ENCODE results near the gene VMAC.
A peak's percentile ranks its signal among the peaks of the same experiment; 100 is the strongest.
"Not testable (repeated sequence)": the region's sequence is repeated elsewhere in the genome, so short reads cannot be mapped to it uniquely, and the experiment has no call there.

Gene VMAC

DNA sequence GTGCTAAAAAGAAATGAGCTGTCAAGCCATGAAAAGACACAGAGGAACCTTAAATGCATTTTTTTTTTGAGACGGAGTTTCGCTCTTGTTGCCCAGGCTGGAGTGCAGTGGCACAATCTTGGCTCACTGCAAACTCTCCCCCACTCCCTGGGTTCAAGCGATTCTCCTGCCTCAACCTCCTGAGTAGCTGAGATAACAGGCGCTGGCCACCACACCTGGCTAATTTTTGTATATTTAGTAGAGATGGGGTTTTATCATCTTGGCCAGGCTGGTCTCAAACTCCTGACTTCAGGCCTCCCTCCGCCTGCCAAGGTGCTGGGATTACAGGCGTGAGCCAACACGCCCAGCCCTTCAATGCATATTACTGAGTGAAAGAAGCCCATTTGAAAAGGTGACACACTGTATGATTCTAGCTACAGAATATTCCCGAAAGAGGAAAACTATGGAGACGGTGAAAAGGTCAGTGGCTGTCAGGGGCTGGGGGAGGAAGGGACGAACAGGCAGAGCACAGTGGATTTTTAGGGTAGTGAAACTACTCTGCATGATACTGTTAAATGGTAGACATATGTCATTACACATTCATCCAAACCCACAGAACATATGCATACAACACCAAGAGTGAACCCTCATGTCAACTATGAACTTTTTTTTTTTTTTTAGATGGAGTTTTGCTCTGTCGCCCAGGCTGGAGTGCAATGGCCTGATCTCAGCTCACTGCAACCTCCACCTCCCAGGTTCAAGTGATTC lies 20.4 kb upstream of the VMAC start:
- DNase-seq (ENCODE audit: low read depth), result not testable (repeated sequence)

DNA sequence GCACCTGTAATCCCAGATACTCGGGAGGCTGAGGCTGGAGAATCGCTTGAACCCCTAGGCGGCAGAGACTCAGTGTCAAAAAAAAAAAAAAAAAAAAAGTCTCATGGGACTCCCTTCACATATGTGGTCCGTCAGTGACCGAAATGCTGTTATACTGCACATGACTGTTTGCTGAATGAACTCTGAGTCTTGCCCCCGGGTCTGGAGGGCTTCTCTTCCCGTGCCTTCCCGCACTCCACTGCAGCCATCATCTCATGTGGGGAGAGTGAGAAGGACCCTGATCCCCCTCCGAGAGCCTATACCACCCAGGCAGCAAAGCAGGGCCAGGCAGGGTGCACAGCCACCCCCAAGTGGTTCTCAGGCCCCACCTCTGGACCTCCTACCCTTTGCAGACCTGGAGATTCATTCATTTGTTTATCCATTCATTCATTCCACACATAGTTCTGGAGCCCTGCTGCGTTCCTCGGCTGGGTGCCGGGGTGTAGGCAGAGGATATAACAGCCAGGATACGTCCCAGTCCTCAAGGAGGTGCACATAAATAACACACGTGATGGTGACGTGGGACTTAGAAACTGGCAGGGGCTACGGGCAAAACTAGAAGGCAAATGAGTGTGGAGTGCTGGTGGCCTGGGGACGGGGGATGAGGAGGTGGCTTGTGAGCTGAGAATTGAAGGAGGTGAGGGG lies 15.2 kb upstream of the VMAC start:
- DNase-seq (ENCODE audit: low read depth), result no peak

GRCh38 chr19:5890099-5890498 lies 14.6 kb upstream of the VMAC start:
- DNase-seq (ENCODE audit: low read depth), result no peak

- DNase-seq (ENCODE audit: low read depth), result no peak
Observed at GRCh38 chr19:5891572-5891937, 13.1 kb upstream of the VMAC start.

DNA sequence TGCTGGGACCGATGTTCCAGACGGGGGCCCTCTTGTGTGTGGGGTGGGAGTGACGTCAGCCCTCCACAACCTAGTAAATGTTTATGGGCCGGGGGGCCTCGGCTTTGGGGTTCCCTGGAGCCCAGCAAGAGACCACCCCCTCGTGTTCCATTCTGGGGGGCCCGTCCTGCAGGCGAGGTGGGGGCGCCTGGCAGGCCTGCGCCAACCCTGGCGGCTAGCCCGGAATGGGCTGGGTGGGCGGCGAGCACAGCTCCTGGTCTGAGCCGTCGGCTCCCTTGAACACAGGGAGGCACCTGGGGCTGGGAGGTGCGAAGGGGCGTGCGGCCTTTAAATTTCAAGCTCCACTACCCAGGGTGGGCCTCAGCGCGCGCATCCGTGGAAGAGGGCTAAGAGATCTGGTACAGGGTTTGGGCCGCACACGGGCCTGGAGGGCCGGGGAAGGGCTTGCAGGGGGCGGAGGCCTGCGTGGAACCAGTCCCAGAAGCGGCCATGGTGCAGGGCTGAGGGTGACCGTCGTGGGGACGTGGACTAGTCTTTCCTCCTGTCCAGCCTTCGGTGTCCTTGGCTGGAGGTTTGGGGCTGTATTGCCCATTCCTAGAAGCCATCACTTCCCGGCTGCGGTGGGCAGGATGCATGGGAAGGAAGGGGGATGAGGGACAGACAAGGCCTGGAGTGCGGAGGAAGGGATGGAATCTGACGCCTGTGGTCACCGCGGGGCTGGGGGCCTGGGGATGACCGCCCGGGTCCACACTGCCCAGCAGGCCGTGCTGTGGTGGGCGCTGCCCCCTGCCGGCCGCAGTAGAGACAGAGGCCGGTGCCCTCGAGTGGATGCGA lies 12.5 kb upstream of the VMAC start:
- DNase-seq (ENCODE audit: low read depth), result no peak

DNA sequence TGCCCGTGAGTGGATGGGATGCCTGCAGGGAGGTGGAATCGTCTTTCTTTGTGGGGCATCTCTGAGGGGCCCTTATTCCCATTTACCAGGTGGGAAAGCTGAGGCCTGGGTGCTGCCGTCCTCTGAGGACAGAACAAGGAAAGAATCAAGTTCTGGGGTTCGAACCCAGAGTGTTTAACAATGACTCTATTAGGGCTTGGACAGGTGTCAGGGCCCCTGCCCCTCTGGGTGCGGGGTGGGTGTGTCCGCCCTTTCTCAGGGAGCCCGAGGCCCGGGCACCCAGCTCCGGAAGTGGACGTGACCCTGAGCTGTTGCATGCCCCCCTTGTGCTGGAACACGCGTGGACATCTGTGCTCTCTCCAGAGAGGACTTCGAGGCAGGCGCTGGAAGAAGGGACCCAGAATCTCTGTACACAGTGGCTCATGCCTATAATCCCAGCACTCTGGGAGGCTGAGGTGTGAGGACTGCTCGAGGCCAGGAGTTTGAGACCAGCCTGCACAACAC lies 11.8 kb upstream of the VMAC start:
- DNase-seq (ENCODE audit: low read depth), result no peak

GRCh38 chr19:5893296-5893903 lies 11.3 kb upstream of the VMAC start:
- no peak for DNase-seq (ENCODE audit: low read depth)

DNA sequence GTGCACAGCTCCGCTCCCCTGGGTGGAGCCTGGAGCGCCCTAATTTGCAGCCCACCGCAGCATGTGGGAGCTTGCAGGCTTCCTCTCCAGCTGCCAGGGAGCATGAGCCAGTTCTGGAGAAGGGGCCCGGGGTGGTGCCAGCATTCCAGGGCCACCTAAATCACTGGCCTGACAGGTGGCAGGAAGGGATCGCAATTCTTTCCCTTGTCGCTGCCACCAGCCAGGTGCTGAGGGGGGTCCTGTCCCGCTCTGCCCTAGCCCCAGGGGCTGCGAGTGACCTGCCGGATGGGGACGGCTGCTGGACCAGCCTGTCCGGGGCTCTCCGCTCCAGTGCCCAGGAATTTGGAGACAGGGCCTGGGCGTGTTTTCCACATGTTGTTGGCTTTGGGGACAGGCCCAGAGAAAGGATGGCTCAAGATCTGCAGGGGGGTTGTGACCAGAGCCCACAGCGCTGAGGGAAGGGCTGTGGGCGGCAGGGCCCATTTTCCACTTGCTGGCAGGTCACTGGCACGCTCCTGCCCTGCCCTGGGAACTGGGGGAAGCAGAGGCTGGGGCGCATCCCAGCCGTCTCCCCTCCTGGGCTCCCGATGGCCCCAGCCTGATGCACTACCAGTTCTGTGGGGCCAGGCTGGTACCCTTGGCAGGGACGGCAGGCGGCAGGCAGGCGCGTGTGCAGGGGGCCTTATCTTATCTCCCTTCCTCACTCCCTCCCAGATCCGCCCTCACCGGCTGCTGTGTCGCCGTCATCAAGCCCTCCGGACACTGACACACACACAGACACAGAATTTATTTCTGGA lies 10.6 kb upstream of the VMAC start:
- no peak for DNase-seq (ENCODE audit: low read depth)

DNA sequence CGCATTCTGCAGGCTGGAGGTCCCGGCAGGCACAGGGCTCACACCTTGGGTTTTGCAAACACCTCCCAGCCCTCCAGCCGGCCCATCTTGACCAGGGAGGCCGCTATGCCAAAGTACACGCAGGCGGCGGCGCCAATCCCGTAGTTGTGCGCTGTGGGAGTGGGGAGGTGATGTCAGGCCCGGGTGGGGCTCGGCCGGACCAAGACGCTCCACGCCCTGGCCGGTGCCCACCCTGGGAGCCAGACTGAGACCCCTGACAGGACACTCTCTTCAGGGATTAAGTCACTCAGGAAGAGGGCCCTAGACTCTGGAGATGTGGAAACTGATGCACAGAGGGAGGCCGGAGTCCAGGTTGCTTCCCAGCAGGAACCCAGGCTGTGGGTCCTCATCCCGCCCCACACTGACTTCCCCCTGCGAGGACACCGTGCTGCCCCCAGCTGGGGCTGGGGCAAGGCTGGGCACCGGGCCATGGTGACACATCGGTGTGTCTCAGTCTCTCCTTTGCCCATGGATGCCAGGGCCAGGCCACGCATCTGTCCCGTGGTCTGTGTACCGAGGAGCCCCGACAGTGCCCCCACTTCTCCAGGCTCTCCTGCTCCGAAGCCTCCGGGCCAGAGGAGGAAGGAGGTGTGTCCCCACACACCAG lies 9.8 kb upstream of the VMAC start:
- DNase-seq (ENCODE audit: low read depth), result no peak

- no peak for DNase-seq (ENCODE audit: low read depth)
Observed at GRCh38 chr19:5895409-5895808, 9.3 kb upstream of the VMAC start.

DNA sequence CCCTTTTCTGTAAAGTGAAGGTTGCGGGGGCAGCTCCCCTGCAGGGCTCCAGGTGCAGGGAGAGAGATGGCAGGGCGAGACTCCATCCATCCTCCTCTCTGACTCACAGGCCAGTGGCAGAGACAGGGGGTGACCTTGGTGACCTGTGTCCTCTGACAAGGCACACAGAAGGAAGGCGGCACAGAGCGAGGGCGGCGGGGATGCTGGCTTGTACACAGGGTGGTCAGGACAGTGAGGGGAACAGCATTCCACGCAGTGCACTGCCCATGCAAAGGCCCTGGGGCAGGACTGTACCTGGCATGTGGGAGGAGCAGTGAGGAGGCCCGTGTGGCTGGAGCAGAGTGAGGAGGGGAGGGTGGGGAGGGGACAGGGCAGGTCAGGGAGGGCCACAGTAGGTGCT lies 8.8 kb upstream of the VMAC start:
- DNase-seq (ENCODE audit: low read depth), result no peak

GRCh38 chr19:5896365-5897076 lies 8.2 kb upstream of the VMAC start:
- no peak for DNase-seq (ENCODE audit: low read depth)

- DNase-seq (ENCODE audit: low read depth), result no peak
Observed at GRCh38 chr19:5897189-5897969, 7.3 kb upstream of the VMAC start.

DNA sequence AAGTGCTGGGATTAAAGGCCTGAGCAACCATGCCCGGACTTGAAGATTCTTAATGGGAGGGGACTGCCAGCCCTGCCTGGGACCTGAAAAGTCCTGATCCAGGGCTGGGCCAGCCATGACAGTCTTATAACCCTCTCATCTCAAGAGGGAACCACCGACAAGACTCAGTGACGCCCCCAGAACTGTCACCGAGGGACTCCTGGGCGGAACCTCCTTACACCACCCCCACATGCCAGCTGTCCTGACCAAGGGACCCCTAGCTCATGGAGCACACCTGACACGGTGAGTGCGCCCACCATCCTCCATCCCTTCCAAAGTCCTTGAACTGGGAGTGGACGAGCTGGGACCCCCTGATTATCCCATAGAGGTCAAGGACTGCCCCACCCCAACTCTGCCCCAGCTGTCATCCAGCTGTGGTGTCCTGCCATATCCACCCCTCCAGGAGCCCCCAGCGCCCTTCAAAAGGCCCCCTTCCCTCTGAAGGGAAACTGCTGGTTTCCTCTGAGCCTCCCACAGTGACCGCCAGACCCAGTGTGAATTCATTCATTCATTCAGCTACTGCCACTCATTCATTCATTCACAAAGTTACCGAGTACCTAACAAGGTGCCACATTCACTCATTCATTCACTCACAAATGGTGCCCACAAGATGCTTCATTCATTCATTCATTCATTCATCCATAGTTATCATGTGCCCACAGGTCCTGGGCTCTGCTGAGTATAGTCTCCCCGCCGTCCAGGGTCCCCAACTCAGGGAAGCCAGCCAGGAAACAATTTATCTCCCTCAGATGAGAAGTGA lies 4.7 kb upstream of the VMAC start:
- no peak for DNase-seq (ENCODE audit: low read depth)

- no peak for DNase-seq (ENCODE audit: low read depth)
Observed at GRCh38 chr19:5900976-5901375, 3.7 kb upstream of the VMAC start.

DNA sequence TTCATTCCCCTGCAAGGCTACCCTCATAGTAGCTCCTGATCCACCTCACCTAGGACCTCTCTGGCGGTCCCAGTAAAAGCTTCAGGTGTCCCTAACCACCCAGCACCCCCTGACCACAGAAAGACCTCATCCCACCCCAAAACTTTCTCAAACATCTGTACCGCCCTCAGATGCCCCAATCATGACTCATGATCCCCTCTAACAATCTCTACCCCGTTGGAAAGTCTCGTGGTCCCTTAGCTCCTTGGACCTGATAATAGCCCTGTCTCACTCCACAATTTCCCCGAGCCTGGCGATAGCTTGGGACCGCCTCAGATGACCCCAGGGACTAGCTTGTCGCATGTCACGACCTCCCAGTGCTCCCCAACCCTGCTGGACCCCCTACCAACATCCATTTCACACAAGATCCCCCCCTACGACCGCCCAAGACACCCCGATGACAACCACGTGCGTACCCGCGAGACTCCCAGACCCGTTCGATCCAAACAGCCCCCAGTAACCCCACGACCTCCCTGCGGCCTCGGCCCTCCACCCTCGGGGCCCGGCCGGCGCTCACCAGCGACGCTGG lies 1.5 kb upstream of the VMAC start:
- no peak for DNase-seq (ENCODE audit: low read depth)

DNA sequence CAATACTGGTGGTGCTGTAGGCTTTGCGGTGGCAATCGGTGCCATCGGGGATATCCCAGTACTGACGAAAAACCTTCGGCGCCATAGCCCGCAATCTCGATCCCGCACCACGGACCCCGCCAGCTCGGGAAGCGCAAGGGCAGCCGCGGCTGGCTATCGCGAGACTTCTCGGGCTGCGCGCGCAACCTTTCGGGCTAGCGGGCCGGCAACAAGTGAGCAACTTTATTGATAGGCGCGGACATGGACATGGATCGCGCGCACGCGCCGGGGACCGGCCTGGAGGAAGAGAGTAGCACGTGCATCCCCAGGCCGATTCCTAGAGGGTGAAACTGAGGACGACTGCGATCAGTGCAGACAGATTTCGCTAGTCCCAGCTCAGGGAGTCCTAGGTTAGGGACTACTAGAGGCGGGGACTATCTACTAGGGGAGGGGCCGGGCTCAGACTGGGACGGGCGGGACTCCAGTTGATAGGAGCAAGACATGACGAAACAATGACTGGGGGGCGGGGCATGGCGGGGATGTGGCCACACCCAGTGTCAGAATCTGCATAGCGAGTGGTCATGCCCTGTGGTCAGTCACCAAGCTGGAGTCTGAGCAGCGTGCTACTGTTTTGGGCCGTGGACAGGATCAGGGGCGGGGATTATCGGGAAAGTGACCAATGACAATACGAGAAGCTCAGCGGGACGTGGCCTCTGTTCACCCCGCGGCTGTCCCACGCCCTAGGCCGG lies 884 bp upstream of the VMAC start, which contains the start of gene NDUFA11:
NDUFA11 (minus strand) TSS at position 167 of the 728 bp plus-strand sequence; CDS start at position 85, 82 bp downstream.
- peak; percentile 96 for DNase-seq (ENCODE audit: low read depth)

All from activated T-cell treated with anti-CD3 and anti-CD28 coated beads for 48 hours (primary cell).